Aorta (tissue), 5 donors: ENCODE results near the gene SH2D4B. TPM values are rescaled to one million over a fixed set of nuclear protein-coding genes. Genes with fewer than 3 reads are reported as not detected.

Experiments used
- ATAC-seq: fragments of 200-7000 bp; cut with Tn5 transposase; one replicate; pipeline ENCODE4 v1.9.1; 2022; ENCODE audit warnings: moderate library complexity; ENCODE audit not compliant: low FRiP score
- DNase-seq, 2 donors: peaks; one replicate each; pipeline ENCODE4 v3.0.0-alpha.2; 2020
- H3K27ac ChIP-seq, 2 donors: one replicate each; pipeline ENCODE4 v1.5.1; 2013; ENCODE audit warnings: low read length in 2 of 2, mild to moderate bottlenecking in 2 of 2, moderate library complexity in 2 of 2, control low read depth in 1 of 2, inconsistent platforms in 1 of 2, low read depth in 1 of 2
- H3K27me3 ChIP-seq, 2 donors: one replicate each; pipeline ENCODE4 v1.6.1; 2013; ENCODE audit warnings: control low read depth in 1 of 2, low read length in 1 of 2, mild to moderate bottlenecking in 1 of 2, moderate library complexity in 1 of 2; ENCODE audit not compliant: insufficient read depth in 2 of 2, control insufficient read depth in 1 of 2
- H3K36me3 ChIP-seq, 2 donors: one replicate each; pipeline ENCODE4 v1.6.1; 2013; ENCODE audit warnings: control low read depth in 1 of 2, low read length in 1 of 2, mild to moderate bottlenecking in 1 of 2; ENCODE audit not compliant: insufficient read depth in 2 of 2, control insufficient read depth in 1 of 2
- H3K4me1 ChIP-seq, 2 donors: one replicate each; pipeline ENCODE4 v1.6.1; 2013; ENCODE audit warnings: low read length in 2 of 2, control low read depth in 1 of 2, mild to moderate bottlenecking in 1 of 2, moderate library complexity in 1 of 2; ENCODE audit not compliant: insufficient read depth in 2 of 2, control insufficient read depth in 1 of 2
- H3K4me3 ChIP-seq, 2 donors: one replicate each; pipeline ENCODE4 v1.5.1; 2013; ENCODE audit warnings: low read length in 2 of 2, control low read depth in 1 of 2, mild to moderate bottlenecking in 1 of 2
- H3K9me3 ChIP-seq: one replicate; pipeline ENCODE4 v1.6.1; 2013; ENCODE audit warnings: mild to moderate bottlenecking, low read length; ENCODE audit not compliant: control insufficient read depth
- WGBS, 2 donors: extraction: QIAGEN DNeasy Blood & Tissue Kit; methylation state at CpG; one replicate each; pipeline ENCODE4 v1.1.7; 2013; 5-methylcytosine and 5-hydroxymethylcytosine counted together
- intact Hi-C, 2 donors: fragments of 100-400 bp; cut with DNase I; formaldehyde crosslinking; loops; one replicate each; pipeline versions ENCODE4 v1.14.2 to v1.15.0; 2022
- polyA plus RNA-seq, 2 donors: library from polyadenylated mRNA; stranded (reverse); fragments of 200-250 nt; gene quantifications; one replicate each; pipeline ENCODE4 v1.2.3, GENCODE V29; 2013
- total RNA-seq, 2 donors: library from RNA; stranded (reverse); fragmentation: NEBNext Ultra II Directional; extraction: Animal tissue kit (Norgen Biotek cat#: 25700); gene quantifications; one replicate each; pipeline ENCODE4 v1.2.1, GENCODE V29; 2021
- donor health status: healthy with polysubstance abuse.
- donor health status: Bipolar disorder and iron deficiency.
- donor health status: DM: no; HTN: no; CAD: no.
- donor health status: DM: no; HTN: no; CAD: no.
- donor health status: DM: yes; HTN: yes; CAD: no.

Gene SH2D4B
- total and polyA plus RNA-seq, 4 donors: 0.27 to 0.52 TPM; not detected in 2

- no peak overlapping the region for H3K27ac ChIP-seq
- peaks cover 2 to 4% of the 10 kb centered on the region in 2 donors for H3K4me1 ChIP-seq
- ATAC-seq (peak; percentile 27), DNase-seq (peak in 1 of 2 donors; percentile 78)
- no peaks in the 10 kb centered on the region for H3K27me3 ChIP-seq
- 63 to 65% methylated on average over 7 of the region's 7 CpGs for WGBS, 2 donors
- H3K4me3 ChIP-seq: no peak overlapping the region
- H3K36me3 ChIP-seq: no peaks in the 10 kb centered on the region
- no peaks in the 10 kb centered on the region for H3K9me3 ChIP-seq
- intact Hi-C loops: no loop called here
Measured at GRCh38 chr10:80497187-80498077, 40.3 kb upstream of the SH2D4B start.

GRCh38 chr10:80498078-80498832, 39.4 kb upstream of the SH2D4B start:
- no peak overlapping the region for H3K4me3 ChIP-seq
- no peaks in the 10 kb centered on the region for H3K27me3 ChIP-seq
- peaks cover 2 to 4% of the 10 kb centered on the region in 2 donors for H3K4me1 ChIP-seq
- H3K36me3 ChIP-seq: no peaks in the 10 kb centered on the region
- no peak overlapping the region for H3K27ac ChIP-seq
- intact Hi-C loops: no loop called here
- ATAC-seq: no peak
- DNase-seq: no peak
- no peaks in the 10 kb centered on the region for H3K9me3 ChIP-seq
- WGBS, 2 donors: 63 to 77% methylated on average over 8 of the region's 8 CpGs

GRCh38 chr10:80498833-80499741, 38.6 kb upstream of the SH2D4B start:
- Histone ChIP-seq H3K4me3 (no peak overlapping the region), H3K4me1 (no peaks in the 10 kb centered on the region), H3K9me3 (no peaks in the 10 kb centered on the region), H3K36me3 (no peaks in the 10 kb centered on the region), H3K27ac (no peak overlapping the region), H3K27me3 (no peaks in the 10 kb centered on the region)
- DNase-seq (peak; percentile 95 to 96), ATAC-seq (peak; percentile 93)
- WGBS, 2 donors: 40 to 51% methylated on average over 14 of the region's 14 CpGs
- intact Hi-C loops: no loop called here

- no peaks in the 10 kb centered on the region for H3K27me3 ChIP-seq
- no peak overlapping the region for H3K4me3 ChIP-seq
- WGBS, 2 donors: 84 to 90% methylated on average over 14 of the region's 14 CpGs
- no peak overlapping the region for H3K27ac ChIP-seq
- no peak for ATAC-seq
- no peaks in the 10 kb centered on the region for H3K9me3 ChIP-seq
- DNase-seq: peak in 1 of 2 donors; percentile 74
- intact Hi-C loops: no loop called here
- no peaks in the 10 kb centered on the region for H3K4me1 ChIP-seq
- H3K36me3 ChIP-seq: no peaks in the 10 kb centered on the region
Measured at GRCh38 chr10:80500572-80501380, 36.9 kb upstream of the SH2D4B start.

- ATAC-seq (no peak), DNase-seq (peak in 1 of 2 donors; percentile 52)
- Histone ChIP-seq H3K36me3 (no peaks in the 10 kb centered on the region), H3K9me3 (no peaks in the 10 kb centered on the region), H3K27ac (no peak overlapping the region), H3K4me3 (no peak overlapping the region), H3K4me1 (no peaks in the 10 kb centered on the region), H3K27me3 (no peaks in the 10 kb centered on the region)
- WGBS, 2 donors: 95 to 96% methylated on average over 3 of the region's 3 CpGs
- intact Hi-C loops: no loop called here
Measured at GRCh38 chr10:80501381-80501912, 36.3 kb upstream of the SH2D4B start.

GRCh38 chr10:80501913-80502521, 35.7 kb upstream of the SH2D4B start:
- ATAC-seq (no peak), DNase-seq (peak in 1 of 2 donors; percentile 31)
- intact Hi-C loops: no loop called here
- Histone ChIP-seq H3K36me3 (no peaks in the 10 kb centered on the region), H3K27me3 (no peaks in the 10 kb centered on the region), H3K4me3 (no peak overlapping the region), H3K4me1 (no peaks in the 10 kb centered on the region), H3K9me3 (no peaks in the 10 kb centered on the region), H3K27ac (no peak overlapping the region)
- WGBS, 2 donors: 87 to 93% methylated on average over 13 of the region's 13 CpGs

GRCh38 chr10:80502621-80503583, 34.8 kb upstream of the SH2D4B start:
- no peak for ATAC-seq
- Histone ChIP-seq H3K36me3 (no peaks in the 10 kb centered on the region), H3K27ac (no peak overlapping the region), H3K4me1 (no peaks in the 10 kb centered on the region), H3K4me3 (no peak overlapping the region), H3K9me3 (no peaks in the 10 kb centered on the region), H3K27me3 (no peaks in the 10 kb centered on the region)
- intact Hi-C loops: no loop called here
- DNase-seq: peak in 1 of 2 donors; percentile 46
- 91 to 92% methylated on average over 13 of the region's 13 CpGs for WGBS, 2 donors
